ENCODE results near the gene CAST.

The CAST gene

GRCh38 chr5:96785326-96786109, 123.3 kb downstream of the CAST start:
- peaks cover 97% of the 10 kb centered on the region for H3K36me3 ChIP-seq (ENCODE audit: insufficient read depth, low read length)
- no peak overlapping the region for H3K4me2 ChIP-seq (ENCODE audit: insufficient read depth, low read length)
- H3K27me3 ChIP-seq (ENCODE audit: insufficient read depth, low read length, poor library complexity), result no peaks in the 10 kb centered on the region
- no peaks in the 10 kb centered on the region for H3K4me1 ChIP-seq (ENCODE audit: insufficient read depth, low read length)
- TF ChIP-seq EZH2 (IDR thresholded peaks at IDR 0.05; ENCODE audit: borderline replicate concordance, low read depth, low read length, severe bottlenecking), result no peak
- TF ChIP-seq CTCF (IDR thresholded peaks at IDR 0.05; ENCODE audit: borderline replicate concordance, extremely low read depth, low read length, poor library complexity, severe bottlenecking), result no peak
- no peak overlapping the region for H2AFZ ChIP-seq (ENCODE audit: low read depth, low read length)
- no peak for DNase-seq
- H3K4me3 ChIP-seq (ENCODE audit: low read depth in 1 of 2, low read length in 2 of 2), result no peak overlapping the region
- no peak overlapping the region for H3K9ac ChIP-seq (ENCODE audit: low read depth, low read length)
- no peaks in the 10 kb centered on the region for H3K79me2 ChIP-seq (ENCODE audit: insufficient read depth, low read length)
- ATAC-seq (ENCODE audit: insufficient read depth, low read depth), result no peak
- no peaks in the 10 kb centered on the region for H3K9me3 ChIP-seq (ENCODE audit: insufficient read depth, low read length, severe bottlenecking)
- H3K27ac ChIP-seq (ENCODE audit: low read length), result no peak overlapping the region
- no peaks in the 10 kb centered on the region for H4K20me1 ChIP-seq (ENCODE audit: insufficient read depth, low read length)

GRCh38 chr5:96788112-96788749, 126.1 kb downstream of the CAST start:
- TF ChIP-seq EZH2 (IDR thresholded peaks at IDR 0.05; ENCODE audit: borderline replicate concordance, low read depth, low read length, severe bottlenecking) (no peak), CTCF (IDR thresholded peaks at IDR 0.05; ENCODE audit: borderline replicate concordance, extremely low read depth, low read length, poor library complexity, severe bottlenecking) (no peak)
- no peaks in the 10 kb centered on the region for H4K20me1 ChIP-seq (ENCODE audit: insufficient read depth, low read length)
- no peak overlapping the region for H3K9ac ChIP-seq (ENCODE audit: low read depth, low read length)
- H3K79me2 ChIP-seq (ENCODE audit: insufficient read depth, low read length), result peaks cover 5% of the 10 kb centered on the region; the same call in 1 of the 2 replicates
- H3K4me2 ChIP-seq (ENCODE audit: insufficient read depth, low read length), result no peak overlapping the region
- H3K9me3 ChIP-seq (ENCODE audit: insufficient read depth, low read length, severe bottlenecking), result no peaks in the 10 kb centered on the region
- H3K27me3 ChIP-seq (ENCODE audit: insufficient read depth, low read length, poor library complexity), result no peaks in the 10 kb centered on the region
- no peak overlapping the region for H2AFZ ChIP-seq (ENCODE audit: low read depth, low read length)
- H3K4me3 ChIP-seq (ENCODE audit: low read depth in 1 of 2, low read length in 2 of 2), result no peak overlapping the region
- ATAC-seq (ENCODE audit: insufficient read depth, low read depth), result no peak
- H3K27ac ChIP-seq (ENCODE audit: low read length), result no peak overlapping the region
- H3K4me1 ChIP-seq (ENCODE audit: insufficient read depth, low read length), result no peaks in the 10 kb centered on the region
- DNase-seq, result no peak
- H3K36me3 ChIP-seq (ENCODE audit: insufficient read depth, low read length), result peaks cover 98% of the 10 kb centered on the region

GRCh38 chr5:96789794-96790330, 127.7 kb downstream of the CAST start:
- Histone ChIP-seq H2AFZ (ENCODE audit: low read depth, low read length) (no peak overlapping the region), H3K4me1 (ENCODE audit: insufficient read depth, low read length) (no peaks in the 10 kb centered on the region), H3K4me2 (ENCODE audit: insufficient read depth, low read length) (no peak overlapping the region), H3K4me3 (ENCODE audit: low read depth in 1 of 2, low read length in 2 of 2) (no peak overlapping the region), H3K27me3 (ENCODE audit: insufficient read depth, low read length, poor library complexity) (no peaks in the 10 kb centered on the region), H3K9me3 (ENCODE audit: insufficient read depth, low read length, severe bottlenecking) (no peaks in the 10 kb centered on the region), H3K9ac (ENCODE audit: low read depth, low read length) (no peak overlapping the region), H4K20me1 (ENCODE audit: insufficient read depth, low read length) (no peaks in the 10 kb centered on the region), H3K79me2 (ENCODE audit: insufficient read depth, low read length) (peaks cover 19% of the 10 kb centered on the region), H3K27ac (ENCODE audit: low read length) (no peak overlapping the region), H3K36me3 (ENCODE audit: insufficient read depth, low read length) (peaks cover 98% of the 10 kb centered on the region)
- TF ChIP-seq CTCF (IDR thresholded peaks at IDR 0.05; ENCODE audit: borderline replicate concordance, extremely low read depth, low read length, poor library complexity, severe bottlenecking), result no peak
- DNase-seq (no peak), ATAC-seq (ENCODE audit: insufficient read depth, low read depth) (no peak)

Data from DND-41 (cell line).